ENCODE measurements around the gene THOC6.

THOC6 gene

DNA sequence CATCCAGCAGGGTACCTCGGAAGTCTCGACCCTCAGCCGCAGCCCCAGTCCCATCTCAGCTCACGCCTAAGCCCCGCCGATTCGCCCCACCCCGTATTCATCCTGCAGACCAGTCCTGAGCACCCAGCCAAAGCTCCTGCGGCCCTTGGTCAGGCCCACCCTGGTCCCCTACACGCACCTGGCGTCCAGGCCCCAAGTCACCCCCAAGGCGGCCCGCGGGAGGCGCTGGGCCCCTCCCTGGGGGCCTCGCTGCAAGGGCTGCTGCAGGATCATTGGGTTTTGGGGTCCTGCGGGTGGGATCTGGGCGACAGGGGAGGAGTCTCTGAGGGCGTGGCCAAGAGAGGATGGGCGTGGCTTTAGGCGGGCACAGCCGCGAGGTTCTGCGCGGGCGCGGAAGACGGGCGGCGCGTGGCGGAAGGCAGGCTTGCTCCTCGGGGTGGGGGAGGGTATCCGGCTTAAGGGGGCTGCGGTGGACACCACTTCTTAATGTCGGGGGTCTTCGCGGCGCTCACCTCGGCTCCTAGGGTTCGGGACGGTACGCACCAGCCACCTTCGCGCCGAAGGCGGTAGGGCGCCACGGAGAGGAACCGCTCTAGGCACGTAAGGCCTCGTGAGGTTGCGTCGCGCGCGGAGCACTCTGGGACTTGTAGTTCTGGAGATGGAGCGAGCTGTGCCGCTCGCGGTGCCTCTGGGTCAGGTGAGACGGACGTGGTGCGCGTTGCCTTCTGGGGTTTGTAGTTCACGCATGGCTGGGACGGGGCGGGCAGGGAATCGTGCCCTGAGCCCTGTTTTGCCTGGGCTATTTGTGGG lies at the start of gene THOC6, which contains the start of gene HCFC1R1:
Gene THOC6, plus strand, starts transcription at position 367 of the 810 bp plus-strand sequence. Its CDS starts 292 bp downstream, at position 659.
Gene HCFC1R1, minus strand, starts transcription at position 274 of the 810 bp plus-strand sequence. Its CDS starts 1 bp downstream, at position 273.
- DNase-seq (ENCODE audit: insufficient read length, low spot score) (peak; percentile 92), FAIRE-seq (peak; percentile 99)

DNA sequence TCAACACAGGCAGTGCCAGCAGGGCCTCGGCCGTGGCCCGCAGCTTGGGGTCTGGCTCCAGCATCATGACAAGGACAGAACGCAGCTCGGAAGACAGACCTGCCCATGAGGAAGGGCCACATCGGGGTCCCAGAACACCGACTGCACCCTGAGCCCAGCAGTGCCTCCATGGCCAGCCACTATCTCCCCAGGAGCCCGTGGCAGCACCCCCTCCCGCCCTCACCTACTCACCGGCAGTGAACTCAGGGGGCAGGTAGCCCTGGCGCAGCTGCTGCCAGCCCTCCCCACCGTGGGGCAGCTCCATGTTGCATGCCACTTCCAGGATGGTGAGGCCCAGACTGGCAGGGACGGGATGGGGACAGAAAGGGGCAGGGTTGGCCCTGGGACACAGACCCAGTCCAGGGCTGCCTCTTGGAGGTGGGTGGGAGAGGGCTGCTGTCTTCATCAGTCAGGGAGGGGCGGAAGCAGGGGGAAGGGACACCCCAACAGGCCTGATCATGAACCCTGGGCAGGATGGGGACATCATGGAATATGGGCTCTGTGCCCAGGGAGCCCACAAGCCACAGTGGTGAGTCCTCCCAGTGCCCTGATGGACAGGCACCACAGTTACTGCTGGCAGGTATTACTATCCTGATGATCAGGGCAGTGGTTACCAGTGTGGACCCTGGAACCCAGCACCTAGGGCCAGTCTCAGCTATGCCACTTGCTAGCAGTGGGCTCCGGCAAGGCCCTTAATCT lies 49.3 kb upstream of the THOC6 start:
- DNase-seq (ENCODE audit: insufficient read length, low spot score) (no peak), FAIRE-seq (no peak)

DNA sequence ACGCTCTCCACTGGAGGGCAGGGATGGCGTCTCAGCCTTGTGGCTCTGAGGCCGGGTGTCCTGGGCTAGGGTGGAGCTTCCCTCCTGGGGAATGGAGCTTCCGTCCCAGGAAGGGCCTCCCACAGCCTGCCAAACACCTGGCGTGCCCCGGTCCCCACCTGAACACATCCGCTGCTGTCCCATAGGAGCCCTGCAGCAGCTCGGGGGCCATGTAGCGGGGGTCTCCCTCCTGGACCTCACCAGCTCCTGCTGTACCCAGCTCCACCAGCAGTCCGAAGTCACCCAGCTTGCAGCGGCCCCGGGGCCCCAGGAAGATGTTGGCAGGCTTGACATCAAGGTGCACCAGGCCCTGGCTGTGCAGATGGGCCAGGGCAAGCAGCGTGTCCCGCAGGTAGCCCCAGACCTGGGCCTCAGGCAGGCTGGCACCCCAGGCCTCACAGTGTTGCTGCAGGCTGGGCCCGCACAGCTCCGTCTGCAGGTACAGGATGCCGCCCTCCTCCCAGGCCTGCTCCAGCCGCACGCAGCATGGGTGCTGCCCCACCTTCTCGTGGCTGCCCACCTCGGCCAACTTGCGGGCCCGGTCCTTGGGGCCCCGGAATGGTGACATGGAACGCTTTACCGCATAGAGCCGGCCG lies 48.6 kb upstream of the THOC6 start:
- no peak for FAIRE-seq

DNA sequence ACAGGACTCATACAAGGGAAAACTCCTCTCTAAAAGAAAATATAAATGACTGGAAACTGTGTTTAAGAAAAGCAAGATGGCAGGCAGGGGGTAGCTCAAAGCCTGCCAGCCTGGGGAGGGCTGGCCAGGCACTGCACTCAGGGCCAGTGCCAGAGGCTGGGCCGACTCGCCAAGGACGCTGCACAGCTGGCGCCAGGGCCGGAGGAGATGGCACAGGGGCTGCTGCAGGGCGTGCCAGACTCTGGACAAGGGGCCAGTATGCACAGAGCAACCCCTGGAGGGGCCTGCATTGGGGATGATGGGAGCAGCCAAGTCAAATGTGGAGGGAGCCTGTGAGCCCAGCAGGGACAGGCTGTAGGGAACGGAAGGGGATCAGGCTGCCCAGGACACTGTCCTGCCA lies 47.6 kb upstream of the THOC6 start:
- DNase-seq (ENCODE audit: insufficient read length, low spot score) (no peak), FAIRE-seq (no peak)

More for the DNA sequence above, 48.6 kb upstream of the THOC6 start:
- no peak for DNase-seq (ENCODE audit: insufficient read length, low spot score)

DNA sequence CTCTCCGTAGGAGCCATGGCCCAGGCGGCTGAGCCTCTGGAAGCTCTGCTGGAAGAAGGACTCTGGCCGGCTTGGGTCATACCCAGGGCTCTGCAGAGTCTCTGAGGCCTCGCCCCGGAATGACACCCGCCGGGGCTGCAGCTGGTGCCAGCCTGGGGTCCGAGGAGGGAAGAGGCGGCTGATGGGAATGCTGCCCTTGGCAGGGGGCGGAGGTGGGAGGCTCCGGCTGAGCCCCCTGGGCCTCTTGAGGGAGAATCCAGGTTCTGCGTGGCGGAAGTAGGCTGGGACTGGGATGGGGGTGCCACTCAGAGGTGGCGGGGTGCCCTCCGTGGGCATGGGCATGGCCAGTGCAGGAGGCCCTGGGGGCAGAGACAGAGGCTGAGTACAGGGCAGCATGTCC lies 47.2 kb upstream of the THOC6 start:
- no peak for DNase-seq (ENCODE audit: insufficient read length, low spot score)
- no peak for FAIRE-seq

DNA sequence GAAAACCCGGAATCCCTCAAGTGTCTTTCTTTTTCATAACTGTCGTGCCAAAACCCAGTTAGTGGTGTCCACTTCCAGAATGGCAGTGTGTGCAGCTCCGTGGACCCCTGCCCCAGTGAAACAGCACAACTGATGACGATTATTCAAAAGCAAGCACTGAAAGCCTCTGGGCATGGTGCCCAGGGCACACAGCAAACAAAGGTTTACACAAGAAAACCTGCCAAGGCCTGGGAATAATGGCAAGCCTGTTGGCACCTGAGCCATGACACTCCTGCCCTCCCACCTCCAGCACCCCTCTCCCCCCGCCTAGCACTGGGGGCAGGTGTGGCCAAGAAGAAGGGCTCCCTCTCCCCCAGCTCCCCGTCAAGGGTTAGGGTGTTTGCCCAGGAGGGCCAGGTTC lies 46.4 kb upstream of the THOC6 start:
- no peak for FAIRE-seq
- DNase-seq (ENCODE audit: insufficient read length, low spot score): no peak

DNA sequence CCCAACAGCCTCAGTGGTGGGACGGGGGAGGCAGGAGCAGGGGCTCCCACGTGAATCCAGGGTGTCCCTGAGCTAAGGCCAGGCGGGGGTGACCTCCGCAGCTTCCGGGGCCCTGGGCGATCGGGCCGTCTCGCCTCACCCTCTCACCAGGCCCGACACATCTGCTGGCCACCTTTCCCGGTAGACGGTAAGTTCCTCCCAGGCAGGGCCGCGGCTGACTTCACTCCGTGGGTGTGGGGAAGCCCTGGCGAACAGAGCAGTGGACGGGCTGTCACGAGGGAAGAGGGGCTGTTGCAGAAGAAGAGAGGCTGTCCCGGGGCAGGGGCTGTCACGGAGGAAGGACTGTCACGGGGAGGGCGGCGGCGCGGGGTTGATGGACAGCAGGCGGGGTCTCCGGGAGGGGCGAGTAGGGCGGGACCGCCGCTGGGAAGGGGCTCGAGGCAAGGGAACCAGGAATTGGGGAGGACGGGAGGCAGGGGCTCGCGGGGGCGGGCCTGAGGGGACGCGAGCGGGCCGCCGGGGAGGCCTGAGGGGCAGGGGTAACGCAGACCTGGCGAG lies 44.1 kb upstream of the THOC6 start:
- no peak for DNase-seq (ENCODE audit: insufficient read length, low spot score)
- peak; percentile 35 for FAIRE-seq

DNA sequence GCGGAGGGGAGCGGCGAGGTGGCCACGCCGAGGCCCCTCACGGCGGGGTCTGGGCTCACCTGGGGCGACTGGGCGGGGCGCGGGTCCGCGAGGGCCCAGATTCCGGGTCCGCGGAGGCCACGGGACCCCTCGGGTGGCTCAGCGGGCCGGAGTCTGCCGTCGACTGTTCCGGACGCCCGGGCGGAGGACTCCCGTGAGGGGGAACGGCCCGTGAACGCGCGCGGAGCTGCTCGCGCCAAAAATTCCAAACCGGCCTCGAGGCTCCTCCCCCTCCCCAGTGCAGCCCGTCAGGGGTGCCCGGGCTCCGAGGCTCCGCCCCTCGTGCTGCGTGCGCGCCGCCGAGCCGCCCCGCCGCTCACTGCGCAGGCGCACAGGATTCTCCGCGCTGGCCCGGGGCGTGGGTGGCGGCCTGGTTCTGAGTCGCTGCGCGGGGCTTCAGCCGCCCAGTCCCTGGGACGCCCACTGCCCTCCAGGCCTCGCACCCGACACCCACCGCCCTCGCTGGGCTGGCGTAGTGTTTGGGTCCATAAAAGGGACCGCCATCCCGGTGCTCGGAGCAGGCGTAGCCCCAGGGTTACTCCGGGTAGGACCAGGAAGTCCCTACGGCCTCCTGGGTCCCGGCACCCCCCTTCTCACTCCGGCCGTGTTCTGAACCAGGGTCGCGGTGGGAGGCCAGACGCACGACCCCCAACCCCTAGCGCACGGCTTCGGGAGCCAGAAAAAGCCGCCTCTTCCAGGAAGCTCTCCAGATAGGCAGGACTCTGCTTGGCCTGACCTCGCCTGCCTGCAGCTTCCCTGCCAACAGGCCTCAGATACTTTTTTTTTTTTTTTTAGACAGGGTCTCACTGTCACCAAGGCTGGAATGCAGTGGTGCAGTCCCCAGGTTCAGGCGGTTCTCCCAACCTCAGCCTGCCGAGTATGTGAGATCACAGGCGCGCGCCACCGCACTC lies 43.3 kb upstream of the THOC6 start, which contains the start of gene PKMYT1:
Gene PKMYT1, minus strand, starts transcription at position 220 of the 950 bp plus-strand sequence. CDS start 789 bp downstream, outside the sequence.
- peak; percentile 100 for DNase-seq (ENCODE audit: insufficient read length, low spot score)
- peak; percentile 76 for FAIRE-seq

DNA sequence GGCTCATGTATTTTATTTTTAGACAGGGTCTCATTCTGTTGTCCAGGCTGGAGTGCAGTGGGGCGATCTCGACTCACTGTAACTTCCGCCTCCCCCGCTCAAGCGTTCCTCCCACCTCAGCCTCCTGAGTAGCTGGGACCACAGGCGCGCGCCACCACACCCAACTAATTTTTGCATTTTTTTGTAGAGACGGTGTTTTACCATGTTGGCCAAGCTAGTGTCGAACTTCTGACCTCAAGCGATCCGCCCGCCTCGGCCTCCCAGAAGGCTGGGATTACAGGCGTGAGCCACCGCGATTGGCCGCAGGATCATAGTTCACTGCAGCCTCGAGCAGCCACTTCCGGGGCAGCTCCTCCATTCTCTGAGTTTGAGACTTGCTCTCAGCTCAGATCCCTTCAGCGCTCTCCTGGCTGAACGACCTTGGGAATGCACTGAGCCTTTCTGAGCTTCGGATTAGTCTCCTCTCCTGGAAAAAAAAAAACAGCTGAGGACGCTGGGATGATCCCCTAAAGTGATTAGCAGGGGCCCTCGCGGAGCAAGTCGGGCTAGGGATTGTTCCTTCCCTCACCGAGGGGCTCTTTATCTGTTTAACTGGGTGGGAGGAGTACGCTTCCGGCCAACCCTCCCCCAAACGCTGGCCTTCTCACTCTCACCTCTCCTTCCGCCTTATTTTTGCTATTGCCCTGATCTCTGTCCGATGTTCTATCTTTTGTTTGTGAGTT lies 42.5 kb upstream of the THOC6 start:
- FAIRE-seq (no peak), DNase-seq (ENCODE audit: insufficient read length, low spot score) (no peak)

DNA sequence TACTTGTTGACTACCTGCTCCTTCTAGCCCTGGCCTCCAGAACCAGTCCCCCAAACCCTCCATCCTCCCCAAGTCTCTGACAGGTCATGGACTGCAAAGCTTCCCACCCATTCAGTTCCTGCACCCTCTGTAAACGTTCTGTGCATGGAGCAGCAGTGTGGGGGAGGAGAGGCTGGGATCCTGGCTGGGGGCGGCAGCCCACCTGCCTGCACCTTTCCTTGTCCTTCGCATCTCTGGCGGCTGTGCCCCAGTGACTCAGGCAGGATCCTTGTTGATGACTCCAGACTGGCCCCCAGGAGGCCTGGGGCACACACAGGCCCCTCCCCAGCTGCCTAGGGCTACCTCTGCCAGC lies 42.0 kb upstream of the THOC6 start:
- FAIRE-seq: no peak
- DNase-seq (ENCODE audit: insufficient read length, low spot score): no peak

DNA sequence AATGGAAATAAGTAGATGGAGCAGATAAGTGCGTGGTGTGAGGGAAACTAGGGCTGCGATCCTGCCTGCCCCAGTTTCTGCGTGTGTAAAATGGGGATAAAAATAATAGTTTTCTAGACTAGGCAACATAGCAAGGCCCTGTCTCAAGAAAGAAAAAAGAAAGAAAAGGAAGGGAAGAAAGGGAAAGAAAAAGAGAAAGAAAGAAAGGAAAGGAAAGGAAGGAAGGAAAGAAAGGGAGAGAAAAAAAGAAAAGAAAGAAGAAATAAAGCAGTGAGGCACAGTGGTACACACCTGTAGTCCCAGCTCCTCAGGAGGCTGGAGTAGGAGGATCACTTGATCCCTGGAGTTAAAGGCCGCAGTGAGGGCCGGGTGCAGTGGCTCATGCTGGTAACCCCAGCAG lies 41.4 kb upstream of the THOC6 start:
- no peak for DNase-seq (ENCODE audit: insufficient read length, low spot score)
- no peak for FAIRE-seq

DNA sequence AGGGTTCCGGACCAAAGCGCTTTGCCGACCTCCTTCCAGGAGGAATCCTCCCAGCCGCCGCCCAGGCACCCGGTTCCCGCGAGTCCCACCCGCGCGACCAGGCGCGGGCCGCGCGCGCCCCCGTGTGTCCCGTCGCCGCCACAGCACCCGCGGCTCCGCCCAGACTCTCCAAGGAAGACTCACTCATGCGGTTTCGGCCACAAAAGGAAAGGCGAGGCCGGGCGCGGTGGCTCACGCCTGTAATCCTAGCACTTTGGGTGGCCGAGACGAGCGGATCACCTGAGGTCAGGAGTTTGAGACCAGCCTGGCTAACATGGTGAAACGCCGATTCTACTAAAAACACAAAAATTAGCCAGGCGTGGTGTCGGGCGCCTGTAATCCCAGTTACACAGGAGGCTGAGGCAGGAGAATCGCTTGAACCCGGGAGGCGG lies 40.1 kb upstream of the THOC6 start:
- FAIRE-seq (peak; percentile 37), DNase-seq (ENCODE audit: insufficient read length, low spot score) (peak; percentile 94)

DNA sequence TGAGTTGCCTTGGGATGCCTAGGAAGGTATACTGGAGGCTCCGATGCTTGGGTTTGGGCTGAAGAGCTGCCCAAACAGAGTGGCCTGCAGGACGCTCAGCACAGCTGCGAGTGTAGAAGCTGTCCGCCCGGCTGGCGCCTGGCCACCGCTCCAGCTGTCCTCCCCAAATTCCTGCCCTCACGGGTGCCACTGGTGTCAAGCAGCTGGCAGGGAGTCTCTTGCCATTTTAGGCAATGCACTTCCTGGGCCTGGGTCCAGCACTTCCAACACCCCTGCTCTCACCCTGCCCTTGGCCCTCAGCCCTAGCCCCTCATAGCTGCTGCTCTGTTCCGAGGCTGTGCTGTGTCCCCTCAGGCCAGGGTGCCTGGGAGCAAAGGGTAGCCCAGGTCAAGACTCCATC lies 38.4 kb upstream of the THOC6 start:
- no peak for FAIRE-seq

DNA sequence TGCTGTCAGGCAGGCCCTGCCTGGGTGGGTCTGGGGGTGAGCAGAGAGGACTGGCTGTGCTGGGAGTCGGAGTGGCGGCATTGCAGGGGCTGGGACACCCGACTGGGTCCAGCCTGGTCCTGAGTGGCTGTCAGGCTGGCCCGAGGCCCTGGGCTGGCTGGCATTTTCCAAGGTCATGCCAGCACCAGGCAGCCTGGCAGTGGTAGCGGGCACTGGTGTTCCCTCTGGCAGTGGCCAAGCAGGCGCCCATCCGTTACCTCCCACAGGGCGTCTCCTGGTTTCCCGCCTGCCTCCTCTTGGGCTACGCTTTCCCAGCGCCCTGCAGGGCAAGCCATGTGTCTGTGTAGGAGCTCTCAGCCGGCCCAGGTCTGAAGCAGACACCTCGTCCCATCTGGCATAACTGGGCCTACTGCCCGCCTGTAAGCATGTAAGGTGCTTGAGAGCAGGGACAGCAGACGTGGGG lies 37.9 kb upstream of the THOC6 start:
- FAIRE-seq: no peak
- no peak for DNase-seq (ENCODE audit: insufficient read length, low spot score)

More for the DNA sequence above, 38.4 kb upstream of the THOC6 start:
- DNase-seq (ENCODE audit: insufficient read length, low spot score): no peak

DNA sequence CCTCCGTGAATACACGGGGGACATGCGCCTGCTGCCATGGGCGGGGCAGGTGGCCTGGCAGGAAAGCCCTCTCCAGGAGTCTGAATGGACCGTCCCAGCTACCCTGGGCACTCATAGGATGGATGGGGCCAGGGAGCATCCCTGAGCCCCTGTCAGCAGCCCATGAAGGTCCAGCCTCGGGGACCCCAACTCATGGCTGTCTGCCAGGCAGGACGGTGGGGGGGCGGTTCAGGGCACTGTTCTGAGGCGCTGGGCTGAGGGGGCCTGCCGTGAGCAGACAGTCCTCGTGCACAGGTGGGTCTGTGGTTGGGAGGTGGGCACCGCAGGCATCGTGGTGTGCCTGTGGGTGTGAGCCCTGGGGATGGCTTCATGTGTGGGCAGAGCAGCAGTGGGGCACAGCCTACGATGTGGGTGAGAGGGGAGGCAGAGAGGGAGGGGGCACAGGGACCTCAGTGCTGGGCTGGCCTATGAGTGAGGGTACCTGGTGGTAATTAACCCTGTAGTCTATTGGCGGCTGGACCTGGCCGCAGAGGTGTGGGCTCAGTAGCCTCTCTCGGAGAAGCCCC lies 37.1 kb upstream of the THOC6 start:
- FAIRE-seq (no peak), DNase-seq (ENCODE audit: insufficient read length, low spot score) (no peak)

DNA sequence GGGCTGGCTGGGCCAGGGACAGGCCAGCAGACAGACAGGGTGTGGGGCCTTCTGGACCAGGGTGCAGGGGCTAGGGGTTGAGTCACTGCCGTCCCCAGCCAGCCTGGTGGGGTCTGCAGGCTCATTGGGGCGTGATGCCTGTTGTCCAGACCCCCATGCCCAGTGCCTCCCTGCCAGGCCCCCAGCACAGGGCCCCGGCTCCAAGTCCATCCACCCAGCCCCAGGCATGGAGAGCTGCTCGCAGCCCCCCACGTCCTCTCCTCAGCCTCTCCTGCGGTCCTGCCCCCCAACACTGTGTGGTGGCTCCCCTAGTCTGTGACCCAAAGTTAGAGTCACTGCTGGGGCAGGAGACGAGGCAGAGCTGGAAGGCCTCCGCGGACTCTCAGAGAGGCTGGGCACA lies 36.5 kb upstream of the THOC6 start:
- no peak for DNase-seq (ENCODE audit: insufficient read length, low spot score)
- FAIRE-seq: no peak

DNA sequence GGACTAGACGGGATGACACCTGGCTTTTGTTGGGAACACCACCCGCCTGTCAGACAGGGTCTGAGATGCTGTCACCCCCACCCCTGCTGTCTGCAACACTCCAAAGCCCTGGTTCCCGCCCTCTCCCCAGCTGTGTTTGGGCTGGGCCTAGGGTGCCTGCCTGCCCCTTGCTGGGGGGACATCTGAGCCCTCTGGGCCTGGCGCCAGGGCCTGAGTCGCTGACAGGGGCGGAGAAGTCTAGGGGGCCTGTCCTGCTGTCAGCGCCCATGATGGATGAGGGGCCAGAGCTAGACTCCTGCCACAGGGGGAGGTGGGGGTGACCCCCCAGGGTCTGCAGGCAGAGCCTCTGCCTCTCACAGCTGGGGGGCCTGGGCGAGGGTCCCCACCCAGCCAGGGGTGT lies 36.0 kb upstream of the THOC6 start:
- no peak for FAIRE-seq

DNA sequence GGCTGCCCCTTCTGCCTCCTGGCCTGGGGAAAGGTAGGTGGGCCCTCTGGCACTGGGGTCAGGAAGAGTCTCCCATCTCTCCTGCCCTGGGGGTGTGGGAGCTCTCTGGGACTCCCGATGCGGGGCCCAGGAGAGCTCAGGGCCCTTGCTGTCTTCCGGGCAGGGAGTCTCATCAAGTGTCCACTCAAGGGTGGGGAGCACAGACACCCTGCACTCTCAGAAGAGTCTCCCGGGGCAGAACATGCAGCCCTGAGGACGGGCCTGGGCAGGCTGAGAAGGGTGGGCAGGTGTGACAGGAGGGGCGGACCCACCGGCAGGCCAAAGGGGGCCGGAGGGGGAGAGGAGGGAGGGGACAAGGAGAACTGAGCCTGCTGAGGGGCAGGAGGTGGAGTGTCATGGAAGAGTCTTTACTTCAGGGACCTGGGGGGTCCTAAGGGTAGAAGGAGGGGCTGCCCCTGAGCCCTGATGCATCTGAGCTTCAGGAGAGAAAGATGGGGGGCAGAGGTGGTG lies 35.2 kb upstream of the THOC6 start:
- DNase-seq (ENCODE audit: insufficient read length, low spot score) (no peak), FAIRE-seq (no peak)

More for the DNA sequence above, 36.0 kb upstream of the THOC6 start:
- no peak for DNase-seq (ENCODE audit: insufficient read length, low spot score)

DNA sequence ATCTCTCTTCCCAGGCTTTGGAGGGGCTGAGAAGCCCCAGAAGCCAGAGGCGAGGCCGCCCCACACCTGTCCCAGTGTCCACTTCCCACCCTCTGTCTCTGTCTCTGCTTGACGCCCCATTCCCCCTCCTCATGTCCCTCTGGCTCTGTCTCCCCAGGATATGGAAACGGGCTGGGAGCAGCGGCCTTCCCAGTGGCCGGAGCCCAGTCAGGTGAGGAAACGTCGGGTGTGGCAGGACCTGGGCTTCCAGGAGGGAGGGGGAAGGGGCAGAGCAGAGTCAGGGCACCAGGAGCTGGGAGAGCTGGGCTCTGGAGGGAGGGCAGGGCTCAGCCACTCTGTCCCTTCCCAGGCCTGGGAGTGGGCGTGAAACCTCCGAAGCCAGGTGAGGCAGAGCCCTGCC lies 32.9 kb upstream of the THOC6 start:
- no peak for DNase-seq (ENCODE audit: insufficient read length, low spot score)
- no peak for FAIRE-seq
